NCI-H524 treated with DMSO at 0.1 percent for 48 hours (cell line): ENCODE measurements around the gene PROSER3.

Source experiments
- DNase-seq: peaks from one replicate; lab custom pipeline; 2025; lab: John Stamatoyannopoulos, UW

PROSER3 gene

GRCh38 chr19:35777086-35777841 is 19.3 kb downstream of the PROSER3 start:
- no peak for DNase-seq

GRCh38 chr19:35777961-35778360 is 20.0 kb downstream of the PROSER3 start:
- no peak for DNase-seq

GRCh38 chr19:35779033-35779432 is 21.1 kb downstream of the PROSER3 start:
- DNase-seq, result no peak

GRCh38 chr19:35780058-35780457 is 22.1 kb downstream of the PROSER3 start:
- no peak for DNase-seq

GRCh38 chr19:35780717-35781116 is 22.7 kb downstream of the PROSER3 start:
- no peak for DNase-seq

GRCh38 chr19:35781650-35782049 is 23.7 kb downstream of the PROSER3 start:
- no peak for DNase-seq

GRCh38 chr19:35782589-35782988 is 24.6 kb downstream of the PROSER3 start:
- no peak for DNase-seq

GRCh38 chr19:35783469-35784434 is 25.8 kb downstream of the PROSER3 start:
- no peak for DNase-seq

- no peak for DNase-seq
These were observed 26.7 kb downstream of the PROSER3 start for GRCh38 chr19:35784503-35785338.

- no peak for DNase-seq
These were observed 27.3 kb downstream of the PROSER3 start for GRCh38 chr19:35785339-35785627.

- no peak for DNase-seq
These were observed 28.6 kb downstream of the PROSER3 start for GRCh38 chr19:35786299-35787160.

GRCh38 chr19:35787227-35787799 is 29.3 kb downstream of the PROSER3 start:
- no peak for DNase-seq

GRCh38 chr19:35788205-35788960 is 30.4 kb downstream of the PROSER3 start:
- no peak for DNase-seq

GRCh38 chr19:35789195-35789977 is 31.4 kb downstream of the PROSER3 start:
- DNase-seq, result no peak

GRCh38 chr19:35789978-35790944 is 32.3 kb downstream of the PROSER3 start:
- no peak for DNase-seq

- no peak for DNase-seq
These were observed 33.2 kb downstream of the PROSER3 start for GRCh38 chr19:35790981-35791813.

- no peak for DNase-seq
These were observed 33.9 kb downstream of the PROSER3 start for GRCh38 chr19:35791814-35792279.
